IgD-negative memory B cell (primary cell): ENCODE results near the gene UGT2B11. TPM values are rescaled to one million over a fixed set of nuclear protein-coding genes. Genes with fewer than 3 reads are reported as not detected.
A peak's percentile ranks its signal among the peaks of the same experiment; 100 is the strongest.
"Not testable (repeated sequence)": the region's sequence is repeated elsewhere in the genome, so short reads cannot be mapped to it uniquely, and the experiment has no call there.

Experiments used
- H3K27ac Mint-ChIP-seq, 3 donors: one replicate each; pipeline ENCODE4 v1.8.0; 2020 to 2022; ENCODE audit warnings: mild to moderate bottlenecking in 3 of 3, mixed read lengths in 3 of 3, moderate library complexity in 1 of 3
- H3K27me3 Mint-ChIP-seq: one replicate; pipeline ENCODE4 v1.8.0; 2021; ENCODE audit warnings: mixed read lengths
- H3K36me3 Mint-ChIP-seq: one replicate; pipeline ENCODE4 v1.8.0; 2020; ENCODE audit warnings: mild to moderate bottlenecking, mixed read lengths
- H3K4me1 Mint-ChIP-seq, 3 donors: one replicate each; pipeline ENCODE4 v1.8.0; 2020 to 2022; ENCODE audit warnings: mixed read lengths in 3 of 3, mild to moderate bottlenecking in 1 of 3
- H3K4me3 Mint-ChIP-seq, 4 donors: one replicate each; pipeline ENCODE4 v1.8.0; 2020 to 2022; ENCODE audit warnings: mild to moderate bottlenecking in 4 of 4, mixed read lengths in 4 of 4, moderate library complexity in 3 of 4
- H3K9me3 Mint-ChIP-seq, 3 donors: one replicate each; pipeline ENCODE4 v1.8.0; 2020 to 2021; ENCODE audit warnings: mixed read lengths in 3 of 3, mild to moderate bottlenecking in 1 of 3
- polyA plus RNA-seq: library from polyadenylated mRNA; unstranded; fragments of 300-500 nt; fragmentation: Illumina TruSeq; gene quantifications from one replicate; pipeline ENCODE4 v1.2.3, GENCODE V29; 2021

Gene UGT2B11
- polyA plus RNA-seq, 1 donor from 2014 or later: not detected

GRCh38 chr4:69191905-69192304 lies 22.6 kb downstream of the UGT2B11 start:
- H3K4me3 Mint-ChIP-seq, H3K4me1 Mint-ChIP-seq, H3K9me3 Mint-ChIP-seq, H3K27me3 Mint-ChIP-seq, H3K27ac Mint-ChIP-seq, H3K36me3 Mint-ChIP-seq: not testable (repeated sequence)

- H3K9me3 Mint-ChIP-seq, H3K4me3 Mint-ChIP-seq, H3K27me3 Mint-ChIP-seq, H3K36me3 Mint-ChIP-seq, H3K4me1 Mint-ChIP-seq, H3K27ac Mint-ChIP-seq: not testable (repeated sequence)
Observed at GRCh38 chr4:69190621-69191020, 23.9 kb downstream of the UGT2B11 start.

GRCh38 chr4:69181519-69182169 lies 32.9 kb downstream of the UGT2B11 start:
- H3K4me1 Mint-ChIP-seq: peaks cover 8 to 15% (median 12%) of the 10 kb centered on the region in 3 donors
- H3K36me3 Mint-ChIP-seq, H3K4me3 Mint-ChIP-seq, H3K27ac Mint-ChIP-seq, H3K9me3 Mint-ChIP-seq, H3K27me3 Mint-ChIP-seq: not testable (repeated sequence)

- H3K36me3 Mint-ChIP-seq, H3K27ac Mint-ChIP-seq, H3K9me3 Mint-ChIP-seq, H3K4me3 Mint-ChIP-seq, H3K27me3 Mint-ChIP-seq: not testable (repeated sequence)
- H3K4me1 Mint-ChIP-seq: peaks cover 8 to 15% (median 12%) of the 10 kb centered on the region in 3 donors
Observed at GRCh38 chr4:69179817-69180216, 34.7 kb downstream of the UGT2B11 start.

GRCh38 chr4:69178751-69179205 lies 35.8 kb downstream of the UGT2B11 start:
- H3K4me1 Mint-ChIP-seq: peaks cover 8 to 15% (median 12%) of the 10 kb centered on the region in 3 donors
- peak overlapping the region in 2 of 4 donors; percentile 17 to 23 for H3K4me3 Mint-ChIP-seq
- not testable (repeated sequence) for H3K36me3 Mint-ChIP-seq, H3K9me3 Mint-ChIP-seq, H3K27me3 Mint-ChIP-seq, H3K27ac Mint-ChIP-seq

GRCh38 chr4:69170233-69171134 lies 44.1 kb downstream of the UGT2B11 start:
- not testable (repeated sequence) for H3K9me3 Mint-ChIP-seq, H3K36me3 Mint-ChIP-seq, H3K27me3 Mint-ChIP-seq, H3K27ac Mint-ChIP-seq, H3K4me1 Mint-ChIP-seq, H3K4me3 Mint-ChIP-seq

- H3K4me1 Mint-ChIP-seq, H3K27ac Mint-ChIP-seq, H3K9me3 Mint-ChIP-seq, H3K4me3 Mint-ChIP-seq, H3K27me3 Mint-ChIP-seq, H3K36me3 Mint-ChIP-seq: not testable (repeated sequence)
Observed at GRCh38 chr4:69169171-69169570, 45.4 kb downstream of the UGT2B11 start.

GRCh38 chr4:69167300-69167699 lies 47.2 kb downstream of the UGT2B11 start:
- Mint-ChIP-seq H3K27me3 (no peaks in the 10 kb centered on the region), H3K4me3 (no peak overlapping the region), H3K9me3 (peaks cover 0 to 9% (median 0%) of the 10 kb centered on the region in 3 donors), H3K27ac (no peak overlapping the region), H3K36me3 (no peaks in the 10 kb centered on the region), H3K4me1 (no peaks in the 10 kb centered on the region)

GRCh38 chr4:69166376-69166775 lies 48.2 kb downstream of the UGT2B11 start:
- H3K27me3 Mint-ChIP-seq, H3K4me1 Mint-ChIP-seq, H3K36me3 Mint-ChIP-seq, H3K9me3 Mint-ChIP-seq, H3K27ac Mint-ChIP-seq, H3K4me3 Mint-ChIP-seq: not testable (repeated sequence)

- H3K36me3 Mint-ChIP-seq, H3K4me3 Mint-ChIP-seq, H3K27me3 Mint-ChIP-seq, H3K27ac Mint-ChIP-seq, H3K4me1 Mint-ChIP-seq, H3K9me3 Mint-ChIP-seq: not testable (repeated sequence)
Observed at GRCh38 chr4:69165707-69166106, 48.8 kb downstream of the UGT2B11 start.

GRCh38 chr4:69156913-69157312 lies 57.6 kb downstream of the UGT2B11 start:
- no peaks in the 10 kb centered on the region for H3K9me3 Mint-ChIP-seq
- no peaks in the 10 kb centered on the region for H3K4me1 Mint-ChIP-seq
- H3K36me3 Mint-ChIP-seq: no peaks in the 10 kb centered on the region
- H3K4me3 Mint-ChIP-seq: no peak overlapping the region
- no peaks in the 10 kb centered on the region for H3K27me3 Mint-ChIP-seq
- no peak overlapping the region for H3K27ac Mint-ChIP-seq

GRCh38 chr4:69154021-69154420 lies 60.5 kb downstream of the UGT2B11 start:
- no peak overlapping the region for H3K4me3 Mint-ChIP-seq
- H3K27ac Mint-ChIP-seq: no peak overlapping the region
- H3K27me3 Mint-ChIP-seq: no peaks in the 10 kb centered on the region
- H3K36me3 Mint-ChIP-seq: no peaks in the 10 kb centered on the region
- no peaks in the 10 kb centered on the region for H3K4me1 Mint-ChIP-seq
- no peaks in the 10 kb centered on the region for H3K9me3 Mint-ChIP-seq

Other genes starting within 250 kb of the UGT2B11 start
- not detected for gene UGT2B7, start 118.3 kb downstream of the UGT2B11 start, polyA plus RNA-seq
- gene UGT2B28, start 65.7 kb upstream of the UGT2B11 start, polyA plus RNA-seq: not detected